Measurements from ENCODE around the gene SPAG9.

DNA sequence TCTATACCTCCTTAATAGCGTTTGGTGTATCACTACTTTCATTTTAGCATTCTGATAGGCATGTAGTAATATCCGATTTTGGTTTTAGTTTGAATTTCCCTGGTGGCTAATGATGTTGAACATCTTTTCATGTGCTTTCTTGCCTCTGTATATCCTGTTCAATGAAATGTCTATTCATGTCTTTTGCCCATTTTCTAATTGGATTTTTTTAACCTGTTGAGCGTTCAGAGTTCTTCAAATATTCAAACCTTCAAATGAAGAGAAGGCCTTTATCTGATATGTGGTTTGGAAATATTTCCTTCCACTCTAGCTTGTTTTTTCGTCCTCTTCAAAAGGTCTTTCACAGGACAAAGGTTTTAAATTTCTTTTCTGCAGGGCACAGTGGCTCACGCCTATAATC is 30.3 kb upstream of the SPAG9 start:
- TF ChIP-seq, protein P1, sequence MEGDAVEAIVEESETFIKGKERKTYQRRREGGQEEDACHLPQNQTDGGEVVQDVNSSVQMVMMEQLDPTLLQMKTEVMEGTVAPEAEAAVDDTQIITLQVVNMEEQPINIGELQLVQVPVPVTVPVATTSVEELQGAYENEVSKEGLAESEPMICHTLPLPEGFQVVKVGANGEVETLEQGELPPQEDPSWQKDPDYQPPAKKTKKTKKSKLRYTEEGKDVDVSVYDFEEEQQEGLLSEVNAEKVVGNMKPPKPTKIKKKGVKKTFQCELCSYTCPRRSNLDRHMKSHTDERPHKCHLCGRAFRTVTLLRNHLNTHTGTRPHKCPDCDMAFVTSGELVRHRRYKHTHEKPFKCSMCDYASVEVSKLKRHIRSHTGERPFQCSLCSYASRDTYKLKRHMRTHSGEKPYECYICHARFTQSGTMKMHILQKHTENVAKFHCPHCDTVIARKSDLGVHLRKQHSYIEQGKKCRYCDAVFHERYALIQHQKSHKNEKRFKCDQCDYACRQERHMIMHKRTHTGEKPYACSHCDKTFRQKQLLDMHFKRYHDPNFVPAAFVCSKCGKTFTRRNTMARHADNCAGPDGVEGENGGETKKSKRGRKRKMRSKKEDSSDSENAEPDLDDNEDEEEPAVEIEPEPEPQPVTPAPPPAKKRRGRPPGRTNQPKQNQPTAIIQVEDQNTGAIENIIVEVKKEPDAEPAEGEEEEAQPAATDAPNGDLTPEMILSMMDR (IDR thresholded peaks at IDR 0.05 in 8 of 11, conservative IDR thresholded peaks at IDR 0.05 in 3 of 11): no peak
- no peak for TF ChIP-seq POLR2A (IDR thresholded peaks at IDR 0.05)
